BJ (cell line): Measurements from ENCODE around the gene PMM1. TPM values are rescaled to one million over a fixed set of nuclear protein-coding genes. Genes with fewer than 3 reads are reported as not detected.

Experiments used
- CTCF ChIA-PET: fragments of 350-600 bp; formaldehyde crosslinking; extraction: SDS; loops from one replicate; lab custom pipeline; 2021; ENCODE audit warnings: antibody characterized with exemption, inconsistent platforms; lab: Yijun Ruan, JAX
- POLR2A ChIA-PET: fragments of 300-600 bp; sonication (Branson Sonifier 250); formaldehyde crosslinking; extraction: SDS; loops from one replicate; lab custom pipeline; 2021; ENCODE audit warnings: antibody characterized with exemption; lab: Charles Lee
- DNase-seq: peaks from one replicate; pipeline ENCODE4 v3.0.0-alpha.2; 2011; ENCODE audit warnings: low read depth
- H3K27me3 ChIP-seq: 2 replicates; pipeline ENCODE4 v1.6.0; 2011; ENCODE audit warnings: low read length; ENCODE audit not compliant: control insufficient read depth, insufficient read depth
- H3K36me3 ChIP-seq: 2 replicates; pipeline ENCODE4 v1.5.1; 2011; ENCODE audit warnings: low read length; ENCODE audit not compliant: control insufficient read depth, insufficient read depth
- H3K4me3 ChIP-seq: 2 replicates; pipeline ENCODE4 v1.5.1; 2011; ENCODE audit warnings: low read depth, mild to moderate bottlenecking, control low read depth, low read length
- polyA plus RNA-seq: library from polyadenylated mRNA; depleted of rRNA; stranded (reverse); fragments of >200 nt; gene quantifications from 2 replicates; pipeline ENCODE4 v1.2.3, GENCODE V29; 2011
- TF ChIP-seq, protein P1 (sequence below): IDR thresholded peaks from 2 replicates; pipeline ENCODE4 v1.5.1; 2011; ENCODE audit warnings: low read depth, mild to moderate bottlenecking, control low read depth, inconsistent platforms, low read length, moderate library complexity; ENCODE audit not compliant: insufficient read depth

The PMM1 gene
- polyA plus RNA-seq, 1 experiment: 109 TPM

DNA sequence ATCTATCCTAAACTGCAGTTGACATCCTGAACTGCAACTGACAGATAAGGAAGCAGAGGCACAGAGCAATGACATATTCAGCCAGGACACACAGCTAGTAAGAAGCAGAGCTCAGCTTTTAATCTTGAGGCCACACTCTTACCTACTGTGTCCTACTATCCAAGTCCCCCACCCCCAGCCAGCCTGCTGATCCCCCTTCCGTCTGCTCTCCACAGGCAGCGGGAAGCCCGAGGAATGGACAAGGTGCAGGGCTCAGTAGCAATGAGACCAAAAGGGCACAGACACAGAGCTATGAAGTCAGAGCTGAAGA is 49.7 kb downstream of the PMM1 start:
- H3K4me3 ChIP-seq: no peak overlapping the region
- H3K36me3 ChIP-seq: peaks cover 6% of the 10 kb centered on the region
- ChIA-PET POLR2A (no interaction called here), CTCF (interaction anchor here (0.6 to 7.1 kb wide), 6 partner anchors 8 to 137 kb away, joined by 3 to 55 read pairs (median 4); no protein-coding TSS in a partner anchor)
- no peak for DNase-seq
- TF ChIP-seq, protein P1, sequence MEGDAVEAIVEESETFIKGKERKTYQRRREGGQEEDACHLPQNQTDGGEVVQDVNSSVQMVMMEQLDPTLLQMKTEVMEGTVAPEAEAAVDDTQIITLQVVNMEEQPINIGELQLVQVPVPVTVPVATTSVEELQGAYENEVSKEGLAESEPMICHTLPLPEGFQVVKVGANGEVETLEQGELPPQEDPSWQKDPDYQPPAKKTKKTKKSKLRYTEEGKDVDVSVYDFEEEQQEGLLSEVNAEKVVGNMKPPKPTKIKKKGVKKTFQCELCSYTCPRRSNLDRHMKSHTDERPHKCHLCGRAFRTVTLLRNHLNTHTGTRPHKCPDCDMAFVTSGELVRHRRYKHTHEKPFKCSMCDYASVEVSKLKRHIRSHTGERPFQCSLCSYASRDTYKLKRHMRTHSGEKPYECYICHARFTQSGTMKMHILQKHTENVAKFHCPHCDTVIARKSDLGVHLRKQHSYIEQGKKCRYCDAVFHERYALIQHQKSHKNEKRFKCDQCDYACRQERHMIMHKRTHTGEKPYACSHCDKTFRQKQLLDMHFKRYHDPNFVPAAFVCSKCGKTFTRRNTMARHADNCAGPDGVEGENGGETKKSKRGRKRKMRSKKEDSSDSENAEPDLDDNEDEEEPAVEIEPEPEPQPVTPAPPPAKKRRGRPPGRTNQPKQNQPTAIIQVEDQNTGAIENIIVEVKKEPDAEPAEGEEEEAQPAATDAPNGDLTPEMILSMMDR: no peak
- no peaks in the 10 kb centered on the region for H3K27me3 ChIP-seq

DNA sequence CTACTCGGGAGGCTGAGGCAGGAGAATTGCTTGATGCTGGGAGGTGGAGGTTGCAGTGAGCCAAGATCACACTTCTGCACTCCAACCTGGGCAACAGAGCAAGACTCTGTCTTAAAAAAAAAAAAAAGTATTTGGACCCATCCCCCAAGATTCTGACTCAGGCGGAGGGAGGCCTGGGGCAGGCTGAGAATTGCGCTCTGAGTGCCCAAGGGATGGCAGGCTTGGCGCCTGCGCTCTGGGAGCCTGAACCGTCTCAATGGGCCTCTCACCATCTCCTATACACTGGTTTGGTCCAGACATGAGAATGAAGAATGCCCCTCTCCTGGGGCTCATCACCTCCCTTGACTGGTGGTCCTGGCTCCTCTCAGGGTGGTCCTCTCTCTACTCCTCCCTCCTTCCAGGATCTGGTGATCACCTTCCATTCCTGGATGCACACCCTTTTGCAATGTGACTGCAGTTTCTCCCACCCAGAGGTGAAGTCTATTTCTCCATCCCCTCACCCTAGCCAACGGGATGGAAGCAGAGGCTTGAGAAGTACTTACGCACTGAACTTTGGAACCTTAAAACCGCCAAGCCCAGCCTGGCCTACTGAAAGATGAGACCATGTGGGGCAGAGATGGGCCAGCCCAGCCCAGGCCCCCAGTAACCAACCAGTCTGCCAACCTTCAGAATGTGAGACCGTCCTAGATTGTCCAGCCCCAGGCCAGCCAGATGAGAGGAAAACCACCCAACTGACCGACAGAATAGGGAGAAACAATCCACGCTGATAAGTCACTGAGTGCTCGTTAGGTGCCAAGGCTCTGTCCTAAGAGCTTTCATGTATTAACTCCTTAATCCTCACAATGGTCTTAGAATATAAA is 50.3 kb downstream of the PMM1 start:
- no peaks in the 10 kb centered on the region for H3K27me3 ChIP-seq
- TF ChIP-seq, protein P1: no peak
- no peak for DNase-seq
- ChIA-PET CTCF (interaction anchor here (0.6 to 7.1 kb wide), 4 partner anchors 8 to 58 kb away, joined by 3 to 55 read pairs (median 10); no protein-coding TSS in a partner anchor), POLR2A (no interaction called here)
- peaks cover 6% of the 10 kb centered on the region for H3K36me3 ChIP-seq
- H3K4me3 ChIP-seq: no peak overlapping the region

DNA sequence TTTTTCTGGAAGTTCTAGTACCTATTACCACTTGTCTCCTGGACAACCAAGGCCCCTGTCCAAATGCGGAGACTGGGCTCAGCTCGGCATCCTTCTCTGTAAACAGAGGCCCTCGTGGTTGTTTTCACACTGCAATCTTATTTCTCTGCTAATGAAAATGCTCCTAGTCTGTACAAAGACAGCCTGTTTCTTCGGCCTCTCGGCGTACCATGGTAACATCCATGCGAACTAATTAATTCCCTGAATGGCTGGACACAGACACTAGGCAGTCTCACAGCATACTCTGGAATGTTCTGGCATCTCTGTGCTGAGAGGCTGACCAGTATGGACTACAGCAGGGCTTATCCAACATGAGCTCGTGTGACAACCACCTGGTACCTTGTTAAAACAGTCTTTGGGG is 51.1 kb downstream of the PMM1 start:
- peaks cover 11% of the 10 kb centered on the region for H3K36me3 ChIP-seq
- POLR2A ChIA-PET: no interaction called here
- no peak for DNase-seq
- no peaks in the 10 kb centered on the region for H3K27me3 ChIP-seq
- H3K4me3 ChIP-seq: no peak overlapping the region
- TF ChIP-seq, protein P1: no peak
- CTCF ChIA-PET: interaction anchor here (3.2 to 7.1 kb wide), 2 partner anchors 11 to 59 kb away, joined by 16 to 55 read pairs; no protein-coding TSS in a partner anchor

DNA sequence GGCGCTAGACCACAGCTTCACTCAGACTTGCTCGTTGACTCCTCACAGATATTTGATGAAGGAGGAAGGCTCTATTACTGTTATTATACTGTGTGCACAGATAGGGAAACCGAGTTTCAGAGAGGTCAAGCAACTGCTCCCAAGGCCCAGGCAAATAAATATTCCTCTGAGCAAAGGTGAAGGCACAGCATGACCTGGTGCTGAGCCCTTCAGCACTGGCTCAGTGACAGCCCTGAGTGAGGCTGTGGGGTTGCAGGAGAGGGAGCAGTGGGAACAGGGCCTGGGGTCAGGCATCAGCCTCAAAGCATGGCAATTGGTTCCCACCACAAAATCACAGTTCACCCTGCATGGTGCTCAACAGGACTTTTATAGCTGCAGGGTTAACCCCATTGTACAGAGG is 52.4 kb downstream of the PMM1 start:
- no peaks in the 10 kb centered on the region for H3K27me3 ChIP-seq
- CTCF ChIA-PET: interaction anchor here (1.3 kb wide), 1 partner anchor 134 kb away, joined by 3 read pairs; no protein-coding TSS in a partner anchor
- H3K36me3 ChIP-seq: peaks cover 23% of the 10 kb centered on the region
- no peak for DNase-seq
- POLR2A ChIA-PET: no interaction called here
- H3K4me3 ChIP-seq: no peak overlapping the region
- TF ChIP-seq, protein P1: no peak

DNA sequence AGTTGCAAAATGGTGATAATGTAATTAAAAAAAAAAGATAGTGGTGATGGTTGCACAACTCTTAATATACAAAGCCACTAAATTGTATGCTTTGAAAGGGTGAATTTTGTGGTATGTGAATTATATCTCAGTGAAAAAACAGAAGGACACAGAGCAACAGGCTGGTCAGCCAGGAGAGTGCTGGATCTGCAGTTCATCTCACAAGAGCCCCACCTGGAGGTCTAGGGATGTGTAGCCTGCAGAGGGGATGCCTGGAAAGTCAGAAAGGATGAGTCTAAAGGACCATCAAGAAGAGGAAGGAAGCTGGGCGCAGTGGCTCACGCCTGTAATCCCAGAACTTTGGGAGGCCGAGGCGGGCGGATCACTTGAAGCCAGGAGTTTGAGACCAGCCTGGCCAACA is 54.4 kb downstream of the PMM1 start:
- CTCF ChIA-PET: interaction anchor here (0.6 to 2.7 kb wide), 10 partner anchors 8 to 170 kb away, joined by 3 to 15 read pairs (median 5); partner anchors contain the start of genes CSDC2 and POLR3H

More for the DNA sequence above, 54.4 kb downstream of the PMM1 start:
- POLR2A ChIA-PET: no interaction called here
- H3K27me3 ChIP-seq: no peaks in the 10 kb centered on the region
- TF ChIP-seq, protein P1: peak; percentile 42
- DNase-seq: no peak
- H3K4me3 ChIP-seq: no peak overlapping the region
- H3K36me3 ChIP-seq: peaks cover 38% of the 10 kb centered on the region
